CD4-positive, alpha-beta T cell treated with Interleukin-6 for 4 hours (primary cell): Measurements from ENCODE around the gene C11orf65.
"Not testable (repeated sequence)": the region's sequence is repeated elsewhere in the genome, so short reads cannot be mapped to it uniquely, and the experiment has no call there.

Source experiments
- DNase-seq: peaks from one replicate; pipeline ENCODE4 v3.0.0-alpha.2; 2020; ENCODE audit warnings: mixed read lengths

C11orf65 gene

GRCh38 chr11:108468478-108468864 is 1.1 kb upstream of the C11orf65 start:
- DNase-seq = no peak

GRCh38 chr11:108466405-108466804 is 924 bp downstream of the C11orf65 start:
- DNase-seq = no peak

GRCh38 chr11:108453207-108453835 is 14.0 kb downstream of the C11orf65 start:
- no peak for DNase-seq

- DNase-seq = not testable (repeated sequence)
These were observed 25.9 kb downstream of the C11orf65 start for GRCh38 chr11:108441445-108441844.

DNA sequence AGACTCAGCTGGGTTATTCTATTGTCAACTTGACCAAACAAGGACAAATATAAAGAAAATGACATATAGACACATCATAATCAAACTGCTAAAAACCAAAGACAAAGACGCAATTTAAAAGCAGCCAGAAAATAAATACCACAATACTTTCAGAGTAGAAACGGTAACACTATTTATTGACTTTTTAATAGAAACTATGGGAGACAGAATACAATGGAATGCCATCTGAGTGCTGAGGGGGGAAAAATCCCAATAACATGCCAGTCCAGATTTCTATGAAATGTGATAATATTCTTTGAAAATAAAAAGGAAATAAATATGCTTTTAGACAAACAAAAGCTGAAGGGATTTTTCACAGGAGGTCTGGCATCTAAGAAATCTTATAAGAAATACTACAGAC is 30.7 kb downstream of the C11orf65 start:
- DNase-seq = no peak

GRCh38 chr11:108435066-108435465 is 32.3 kb downstream of the C11orf65 start:
- DNase-seq = no peak

DNA sequence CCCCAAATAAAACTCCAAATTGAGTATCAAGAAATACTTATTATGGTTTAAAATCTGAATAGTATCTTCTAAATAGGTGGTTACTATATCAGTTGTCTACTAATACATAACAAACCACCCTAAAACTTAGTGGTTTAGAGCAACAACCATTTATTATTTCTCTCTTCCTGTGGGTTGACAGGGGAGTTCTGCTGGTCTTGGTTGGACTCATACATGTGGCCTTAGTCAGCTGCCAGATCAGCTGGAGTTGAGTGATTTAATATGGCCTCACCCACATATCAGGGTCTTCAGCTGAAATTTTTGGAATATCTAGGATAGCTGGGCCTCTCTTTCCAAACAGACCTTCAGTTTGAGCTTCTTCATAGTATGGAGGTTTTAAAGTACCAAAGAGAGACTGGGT is 34.5 kb downstream of the C11orf65 start:
- no peak for DNase-seq

DNA sequence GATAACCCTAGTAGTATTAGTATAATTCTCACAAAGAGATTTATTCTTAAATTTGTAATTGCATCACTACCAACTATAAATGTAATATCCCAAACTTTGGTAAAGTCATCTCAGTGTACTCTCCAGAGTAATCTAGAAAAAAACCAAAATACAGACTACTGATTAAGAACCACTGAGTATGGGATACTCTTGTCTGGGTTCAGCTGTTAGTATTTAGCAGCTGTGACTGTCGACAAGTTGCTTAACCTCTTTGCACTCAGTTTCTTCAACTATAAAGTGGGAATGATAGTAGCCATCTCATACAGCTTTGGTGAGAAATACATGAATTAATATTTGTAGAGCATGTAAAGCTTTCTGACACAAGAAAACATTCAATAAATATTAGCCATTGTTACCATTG is 35.3 kb downstream of the C11orf65 start:
- no peak for DNase-seq

- DNase-seq = no peak
These were observed 36.0 kb downstream of the C11orf65 start for GRCh38 chr11:108431370-108431769.

DNA sequence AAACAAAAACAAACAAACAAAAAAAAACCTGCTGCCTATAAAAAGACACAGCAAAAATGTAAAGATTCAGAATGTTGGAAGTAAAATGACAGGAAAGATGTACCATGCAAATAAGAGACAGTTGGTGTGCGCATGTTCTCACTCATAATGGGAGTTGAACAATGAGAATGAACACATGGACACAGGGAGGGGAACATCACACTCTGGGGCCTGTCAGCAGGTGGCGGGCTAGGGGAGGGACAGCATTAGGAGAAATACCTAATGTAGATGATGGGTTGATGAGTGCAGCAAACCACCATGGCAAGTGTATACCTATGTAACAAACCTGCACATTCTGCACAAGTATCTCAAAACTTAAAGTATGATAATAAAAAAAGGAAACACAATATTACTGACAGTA is 49.8 kb downstream of the C11orf65 start:
- peak; percentile 48 for DNase-seq

DNA sequence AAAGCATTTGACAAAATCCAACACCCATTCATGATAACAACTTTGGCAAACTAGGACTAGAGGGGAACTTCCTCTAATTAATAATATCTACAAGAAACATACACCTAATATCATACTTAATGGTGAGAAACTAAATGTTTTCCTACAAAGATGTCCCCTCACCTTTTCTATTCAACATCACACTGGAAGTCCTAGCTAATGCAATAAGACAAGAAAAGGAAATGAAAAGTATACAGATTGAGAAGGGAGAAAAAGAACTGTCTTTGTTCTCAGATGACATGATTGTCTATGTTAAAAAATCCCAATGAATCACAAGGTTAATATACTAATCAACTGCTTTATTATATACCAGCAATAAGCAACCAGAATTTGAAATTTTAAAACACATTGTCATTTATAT is 52.4 kb downstream of the C11orf65 start:
- DNase-seq = no peak

DNA sequence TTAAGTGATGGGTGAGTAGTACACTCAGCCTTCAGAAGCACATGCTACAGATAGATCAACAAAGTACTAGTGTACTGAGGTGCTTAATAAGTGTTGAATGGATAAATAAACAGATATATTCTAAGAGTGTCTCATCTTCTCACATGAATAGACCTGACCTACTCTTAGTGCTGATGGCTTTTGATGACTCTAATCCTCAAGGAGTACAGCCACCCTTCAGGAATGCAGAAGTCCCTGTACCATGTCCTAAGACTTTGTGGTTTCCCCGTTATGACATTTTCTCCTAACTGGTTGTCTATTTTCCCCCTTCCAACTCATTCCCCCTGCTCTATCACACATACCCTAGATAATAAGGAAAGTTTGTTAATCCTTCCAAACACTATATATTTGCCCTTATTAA is 61.6 kb downstream of the C11orf65 start:
- DNase-seq = no peak

GRCh38 chr11:108403052-108403451 is 64.3 kb downstream of the C11orf65 start:
- no peak for DNase-seq

DNA sequence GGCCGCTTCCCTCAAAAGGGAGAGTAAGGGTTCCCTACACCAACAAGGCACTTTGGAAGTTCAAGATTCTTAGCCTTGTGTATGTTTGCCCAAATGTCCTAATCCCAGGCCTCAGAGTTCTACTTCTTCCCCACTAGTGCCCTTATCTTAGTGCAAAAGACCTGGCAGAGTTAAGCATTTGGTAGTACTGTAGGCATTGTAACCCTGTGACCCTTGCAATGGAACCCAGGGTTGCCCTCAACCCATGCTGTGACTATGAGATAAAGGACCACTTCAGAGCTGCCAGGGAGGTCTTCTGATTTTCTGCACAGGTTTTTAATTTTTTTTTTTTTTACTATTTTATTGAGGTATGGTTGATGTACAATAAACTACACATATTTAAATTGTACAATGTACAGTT is 65.1 kb downstream of the C11orf65 start:
- no peak for DNase-seq

GRCh38 chr11:108398439-108398838 is 68.9 kb downstream of the C11orf65 start:
- no peak for DNase-seq

- DNase-seq = not testable (repeated sequence)
These were observed 70.7 kb downstream of the C11orf65 start for GRCh38 chr11:108396672-108397071.

- no peak for DNase-seq
These were observed 72.5 kb downstream of the C11orf65 start for GRCh38 chr11:108394744-108395284.

GRCh38 chr11:108393046-108393445 is 74.3 kb downstream of the C11orf65 start:
- DNase-seq = no peak

GRCh38 chr11:108392353-108392752 is 75.0 kb downstream of the C11orf65 start:
- DNase-seq = no peak

- DNase-seq = no peak
These were observed 78.8 kb downstream of the C11orf65 start for GRCh38 chr11:108388576-108388975.

DNA sequence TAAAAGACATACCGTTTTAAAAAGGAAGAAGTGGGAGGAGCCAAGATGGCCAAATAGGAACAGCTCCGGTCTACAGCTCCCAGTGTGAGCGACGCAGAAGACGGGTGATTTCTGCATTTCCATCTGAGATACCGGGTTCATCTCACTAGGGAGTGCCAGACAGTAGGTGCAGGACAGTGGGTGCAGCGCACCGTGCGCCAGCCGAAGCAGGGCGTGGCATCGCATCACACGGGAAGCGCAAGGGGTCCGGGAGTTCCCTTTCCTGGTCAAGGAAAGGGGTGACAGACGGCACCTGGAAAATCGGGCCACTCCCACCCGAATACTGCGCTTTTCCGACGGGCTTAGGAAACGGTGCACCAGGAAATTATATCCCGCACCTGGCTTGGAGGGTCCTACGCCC is 93.8 kb downstream of the C11orf65 start:
- not testable (repeated sequence) for DNase-seq

GRCh38 chr11:108370990-108371389 is 96.3 kb downstream of the C11orf65 start:
- no peak for DNase-seq

- DNase-seq = no peak
These were observed 97.0 kb downstream of the C11orf65 start for GRCh38 chr11:108370315-108370714.

GRCh38 chr11:108369064-108369463 is 98.3 kb downstream of the C11orf65 start:
- DNase-seq = no peak

DNA sequence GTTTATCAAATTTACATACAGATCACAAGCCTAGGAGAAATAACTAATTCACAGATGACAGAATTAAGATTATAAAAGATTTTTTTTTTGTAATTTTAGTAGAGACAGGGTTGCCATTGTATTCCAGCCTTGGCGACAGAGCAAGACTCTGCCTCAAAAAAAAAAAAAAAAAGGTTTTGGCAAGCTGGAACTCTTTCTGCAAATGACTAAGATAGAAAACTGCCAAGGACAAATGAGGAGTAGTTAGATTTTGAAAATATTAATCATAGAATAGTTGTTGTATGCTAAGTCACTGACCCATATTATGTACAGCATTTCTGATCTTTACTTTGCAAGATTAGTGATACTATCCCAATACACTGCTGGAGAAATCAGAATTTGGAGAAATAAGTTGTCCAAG is 99.2 kb downstream of the C11orf65 start:
- DNase-seq = no peak
